ENCODE results near the gene PPP1R9B.

The PPP1R9B gene

GRCh38 chr17:50128441-50129352 lies 21.8 kb downstream of the PPP1R9B start:
- no peak for DNase-seq (ENCODE audit: low read depth)
- TF ChIP-seq CTCF (conservative IDR thresholded peaks at IDR 0.05; ENCODE audit: low read depth, low read length), result no peak
- H3K4me3 ChIP-seq (ENCODE audit: low read depth, low read length), result peak overlapping the region; percentile 57

GRCh38 chr17:50127697-50128361 lies 22.6 kb downstream of the PPP1R9B start:
- TF ChIP-seq CTCF (conservative IDR thresholded peaks at IDR 0.05; ENCODE audit: low read depth, low read length), result no peak
- no peak overlapping the region for H3K4me3 ChIP-seq (ENCODE audit: low read depth, low read length)
- no peak for DNase-seq (ENCODE audit: low read depth)

GRCh38 chr17:50125420-50125997 lies 25.0 kb downstream of the PPP1R9B start:
- no peak for DNase-seq (ENCODE audit: low read depth)
- H3K4me3 ChIP-seq (ENCODE audit: low read depth, low read length), result no peak overlapping the region
- no peak for TF ChIP-seq CTCF (conservative IDR thresholded peaks at IDR 0.05; ENCODE audit: low read depth, low read length)

- DNase-seq (ENCODE audit: low read depth), result peak; percentile 53
Measured at GRCh38 chr17:50123649-50124349, 26.7 kb downstream of the PPP1R9B start.

GRCh38 chr17:50122945-50123344 lies 27.5 kb downstream of the PPP1R9B start:
- no peak overlapping the region for H3K4me3 ChIP-seq (ENCODE audit: low read depth, low read length)
- no peak for TF ChIP-seq CTCF (conservative IDR thresholded peaks at IDR 0.05; ENCODE audit: low read depth, low read length)
- no peak for DNase-seq (ENCODE audit: low read depth)

More at GRCh38 chr17:50123649-50124349, 26.7 kb downstream of the PPP1R9B start:
- no peak overlapping the region for H3K4me3 ChIP-seq (ENCODE audit: low read depth, low read length)
- no peak for TF ChIP-seq CTCF (conservative IDR thresholded peaks at IDR 0.05; ENCODE audit: low read depth, low read length)

- no peak for DNase-seq (ENCODE audit: low read depth)
- no peak for TF ChIP-seq CTCF (conservative IDR thresholded peaks at IDR 0.05; ENCODE audit: low read depth, low read length)
- no peak overlapping the region for H3K4me3 ChIP-seq (ENCODE audit: low read depth, low read length)
Measured at GRCh38 chr17:50120475-50121253, 29.8 kb downstream of the PPP1R9B start.
